ENCODE data around the gene CD83. TPM values are rescaled to one million over a fixed set of nuclear protein-coding genes. Genes with fewer than 3 reads are reported as not detected.
"Not testable (repeated sequence)": the region's sequence is repeated elsewhere in the genome, so short reads cannot be mapped to it uniquely, and the experiment has no call there.

The CD83 gene
- total and polyA plus RNA-seq, 2 of the 8 experiments (the other 6 are each of a cell fraction or from before 2014, with no cell fraction given): 4.6 to 8.5 TPM

GRCh38 chr6:14073561-14074354 is 43.8 kb upstream of the CD83 start:
- CTCF ChIA-PET (ENCODE audit: partially characterized antibody): interaction anchor here (1.0 to 2.1 kb wide), 5 partner anchors 9 to 165 kb away, joined by 3 to 7 read pairs (median 4); no protein-coding TSS in a partner anchor
- H4K5ac ChIP-seq (ENCODE audit: insufficient read length, low read depth, low read length); H3K4me3 ChIP-seq (ENCODE audit: extremely low read depth in 1 of 4, insufficient read depth in 2 of 4, low read depth in 3 of 4, low read length in 4 of 4); H3K56ac ChIP-seq (replicated peaks; ENCODE audit: insufficient read length, low read depth, low read length); H4K20me1 ChIP-seq (replicated peaks in 1 of 2; ENCODE audit: control insufficient read depth in 1 of 2, insufficient read depth in 2 of 2, low read length in 2 of 2); H3K4me1 ChIP-seq (replicated peaks in 1 of 4; ENCODE audit: control insufficient read depth in 3 of 4, insufficient read depth in 4 of 4, low read length in 3 of 4); H4K8ac ChIP-seq (ENCODE audit: extremely low read depth, insufficient read depth, low read length); H2BK15ac ChIP-seq (ENCODE audit: low read length); H2AK5ac ChIP-seq (ENCODE audit: low read depth, low read length); H2AFZ ChIP-seq (ENCODE audit: low read length); H3K79me1 ChIP-seq (ENCODE audit: low read depth, low read length); H3K9ac ChIP-seq (replicated peaks in 1 of 4; ENCODE audit: extremely low read depth in 1 of 4, low read depth in 3 of 4, low read length in 3 of 4); H3K4me2 ChIP-seq (ENCODE audit: insufficient read depth in 1 of 2, low read depth in 2 of 2, low read length in 2 of 2); H3K23ac ChIP-seq (ENCODE audit: insufficient read length); H2BK120ac ChIP-seq (replicated peaks; ENCODE audit: low read depth, low read length); H4K91ac ChIP-seq (replicated peaks; ENCODE audit: insufficient read length, low read length); H3K27me3 ChIP-seq (replicated peaks in 1 of 4; ENCODE audit: control insufficient read depth in 3 of 4, extremely low read depth in 1 of 4, insufficient read depth in 3 of 4, low read length in 3 of 4); H3K27ac ChIP-seq (ENCODE audit: low read depth, low read length); H3K4ac ChIP-seq (replicated peaks; ENCODE audit: insufficient read length, low read depth, low read length); FAIRE-seq; H3K36me3 ChIP-seq (ENCODE audit: control insufficient read depth in 2 of 4, insufficient read depth in 4 of 4, low read length in 3 of 4); H3K79me2 ChIP-seq (ENCODE audit: control insufficient read depth in 1 of 2, insufficient read depth in 2 of 2, low read length in 2 of 2); H2BK12ac ChIP-seq (ENCODE audit: low read depth, low read length); H3K18ac ChIP-seq (ENCODE audit: extremely low read depth, low read length); H3K9me3 ChIP-seq (ENCODE audit: insufficient read depth in 2 of 2, low read depth in 1 of 2, low read length in 1 of 2); H3K14ac ChIP-seq (ENCODE audit: insufficient read length); POLR2A ChIA-PET (ENCODE audit: partially characterized antibody); H3K23me2 ChIP-seq (ENCODE audit: low read depth, low read length); DNase-seq (ENCODE audit: low read depth in 1 of 2, low spot score in 2 of 2); H2BK20ac ChIP-seq (ENCODE audit: low read length); H2BK5ac ChIP-seq (ENCODE audit: low read depth, low read length): not testable (repeated sequence)
- 93% methylated on average over 7 of the region's 7 CpGs; no CpG with 5 or more reads in 1 of the 2 experiments for WGBS, 2 experiments (ENCODE audit: extremely low coverage in 1 of 2, insufficient coverage in 1 of 2, insufficient read length in 1 of 2, insufficient replicate concordance in 2 of 2, low coverage in 1 of 2, low lambda C conversion rate in 2 of 2, missing lambda C conversion rate in 1 of 2)
